ENCODE results near the gene PARVG.

- TF ChIP-seq CTCF (IDR thresholded peaks at IDR 0.05) (no peak), POLR2A (IDR thresholded peaks at IDR 0.05) (no peak)
Measured at GRCh38 chr22:44200451-44200850, 19.7 kb downstream of the PARVG start.

Data from breast epithelium (tissue), 3 donors.